K562 treated with DMSO at 1 percent for 4 hours (cell line): Measurements from ENCODE around the gene PABPC1L2B. TPM values are rescaled to one million over a fixed set of nuclear protein-coding genes. Genes with fewer than 3 reads are reported as not detected.

ENCODE experiments used
- total RNA-seq: library from RNA; unstranded; fragments of 300-600 nt; gene quantifications from 2 replicates; pipeline ENCODE4 v1.2.3, GENCODE V29; 2022; ENCODE audit not compliant: insufficient read depth

Gene PABPC1L2B
- total RNA-seq = not detected in 2 replicates

DNA sequence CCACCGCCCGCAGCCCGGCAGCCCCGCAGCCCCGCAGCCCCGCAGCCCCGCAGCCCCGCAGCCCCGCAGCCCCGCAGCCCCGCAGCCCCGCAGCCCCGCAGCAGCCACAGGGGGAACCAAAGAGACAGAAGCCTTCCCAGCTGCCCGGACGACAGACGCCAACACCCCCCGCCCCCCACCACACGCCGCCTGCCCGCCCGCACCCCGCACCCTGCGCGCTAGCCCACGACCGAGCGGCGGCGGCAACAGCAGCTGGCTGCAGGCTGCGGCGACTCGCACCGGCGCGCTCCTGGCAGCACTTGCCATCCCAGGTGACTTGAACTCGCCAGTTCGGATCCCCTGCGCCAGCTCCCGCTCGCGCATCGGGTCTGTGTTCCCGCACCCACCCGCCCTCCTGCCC, at the start of gene PABPC1L2B:
Gene PABPC1L2B, plus strand, starts transcription at position 207 of the 400 bp plus-strand sequence. CDS start 704 bp downstream, outside the sequence.

Other genes with a start within 250 kb of the PABPC1L2B start
- not detected in 2 replicates for gene DMRTC1B, start 226.0 kb upstream of the PABPC1L2B start, total RNA-seq
- gene FAM236B, start 220.3 kb upstream of the PABPC1L2B start, total RNA-seq = not detected in 2 replicates
- gene FAM236D, start 194.7 kb upstream of the PABPC1L2B start, total RNA-seq = not detected in 2 replicates
- not detected in 2 replicates for gene FAM236C, start 90.3 kb upstream of the PABPC1L2B start, total RNA-seq
- gene FAM236A, start 64.7 kb upstream of the PABPC1L2B start, total RNA-seq = not detected in 2 replicates
- not detected in 2 replicates for gene DMRTC1, start 59.1 kb upstream of the PABPC1L2B start, total RNA-seq
- not detected in 2 replicates for gene PABPC1L2A, start 76.6 kb downstream of the PABPC1L2B start, total RNA-seq
- not detected in 2 replicates for gene NAP1L2, start 211.9 kb downstream of the PABPC1L2B start, total RNA-seq